Measurements from ENCODE around the gene STX16.
"Not testable (repeated sequence)": the region's sequence is repeated elsewhere in the genome, so short reads cannot be mapped to it uniquely, and the experiment has no call there.

STX16 gene

DNA sequence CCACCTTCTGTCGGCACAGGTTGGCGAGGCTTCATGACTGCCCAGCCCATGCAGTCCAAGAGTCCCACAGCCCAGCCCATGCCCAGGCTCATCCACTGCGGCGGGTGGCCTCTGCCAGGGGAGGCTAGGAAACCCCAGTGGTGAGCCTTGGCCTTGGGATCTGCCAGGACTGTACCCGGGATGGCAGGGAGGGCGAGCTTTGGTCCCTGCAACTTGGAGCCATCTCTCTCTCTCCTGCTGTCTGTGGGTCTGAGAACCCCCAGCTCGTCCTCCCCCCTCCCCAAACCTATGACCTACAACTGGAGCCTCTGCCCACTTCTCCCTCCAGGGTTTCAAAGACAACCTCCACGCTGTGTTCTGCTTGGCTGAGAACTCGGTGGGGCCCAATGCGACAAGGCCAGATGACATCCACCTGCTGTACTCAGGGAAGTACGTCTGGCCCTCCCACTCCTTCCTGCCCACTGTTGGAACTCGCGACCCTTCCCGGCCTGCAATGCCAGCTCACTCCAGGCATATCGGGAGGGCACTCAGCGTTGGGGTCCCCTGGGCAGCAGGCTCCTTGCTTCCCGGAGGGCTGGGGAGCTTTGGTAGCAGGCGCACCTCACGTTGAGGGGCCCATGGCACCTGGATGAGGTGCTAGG is 61.2 kb downstream of the STX16 start:
- DNase-seq: no peak

DNA sequence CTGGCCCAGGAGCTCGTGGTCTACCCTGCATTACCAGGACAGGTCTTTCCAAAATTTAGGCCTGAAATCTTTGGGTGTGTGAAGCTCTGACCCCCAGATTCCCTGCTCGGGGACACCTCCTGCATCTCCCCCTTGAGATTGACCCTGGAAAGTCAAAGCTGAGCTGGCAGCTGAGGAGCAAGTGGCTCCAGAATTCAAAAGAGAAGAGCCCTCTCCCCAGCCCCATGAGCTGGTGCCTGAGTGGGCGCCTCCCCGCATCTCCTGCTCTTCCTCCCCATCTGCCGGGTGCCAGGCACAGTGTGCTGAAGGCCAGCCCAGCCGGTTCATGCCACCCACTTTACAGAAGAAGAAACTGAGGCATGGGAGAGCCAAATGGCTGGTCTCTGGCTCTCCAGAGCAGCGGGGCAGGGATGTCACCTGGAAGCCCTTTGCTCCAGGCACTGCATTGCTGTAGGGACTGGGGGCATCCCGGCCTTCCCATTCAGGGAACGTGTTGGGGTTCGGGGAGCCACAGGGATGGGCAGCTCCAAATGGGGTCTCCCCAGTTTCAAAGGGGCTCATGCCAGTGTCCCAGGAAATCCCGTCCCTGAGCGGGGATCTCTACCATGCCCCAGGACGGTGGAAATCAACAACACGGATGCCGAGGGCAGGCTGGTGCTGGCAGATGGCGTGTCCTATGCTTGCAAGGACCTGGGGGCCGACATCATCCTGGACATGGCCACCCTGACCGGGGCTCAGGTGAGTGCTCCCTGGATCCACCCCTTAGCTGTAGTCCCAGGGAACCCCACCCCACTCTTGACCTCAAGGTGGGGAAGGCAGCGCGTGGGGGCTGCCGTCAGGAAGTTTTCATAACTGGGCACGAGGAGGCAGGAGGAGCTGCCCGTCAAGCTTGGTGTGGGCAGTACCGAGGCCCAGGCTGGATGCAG is 62.0 kb downstream of the STX16 start:
- DNase-seq: no peak

DNA sequence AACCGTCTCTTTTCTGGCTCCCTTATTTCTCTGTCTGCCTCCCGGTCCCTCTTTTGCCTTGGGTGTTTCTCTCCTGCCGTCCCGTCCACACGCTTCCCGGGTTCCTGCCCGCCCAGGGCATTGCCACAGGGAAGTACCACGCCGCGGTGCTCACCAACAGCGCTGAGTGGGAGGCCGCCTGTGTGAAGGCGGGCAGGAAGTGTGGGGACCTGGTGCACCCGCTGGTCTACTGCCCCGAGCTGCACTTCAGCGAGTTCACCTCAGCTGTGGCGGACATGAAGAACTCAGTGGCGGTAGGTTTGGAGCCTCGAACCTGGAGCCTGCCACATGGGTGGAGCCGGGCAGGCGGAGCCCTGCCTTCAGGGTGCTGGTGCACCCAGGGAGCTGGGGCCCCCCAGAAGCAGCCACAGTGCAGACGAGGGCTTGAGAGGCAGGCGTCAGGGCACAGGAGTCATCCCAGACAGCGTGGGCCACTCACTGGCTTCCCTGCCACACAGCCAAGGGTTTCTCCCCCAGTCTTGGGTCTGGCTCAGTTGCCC is 62.8 kb downstream of the STX16 start:
- no peak for DNase-seq

DNA sequence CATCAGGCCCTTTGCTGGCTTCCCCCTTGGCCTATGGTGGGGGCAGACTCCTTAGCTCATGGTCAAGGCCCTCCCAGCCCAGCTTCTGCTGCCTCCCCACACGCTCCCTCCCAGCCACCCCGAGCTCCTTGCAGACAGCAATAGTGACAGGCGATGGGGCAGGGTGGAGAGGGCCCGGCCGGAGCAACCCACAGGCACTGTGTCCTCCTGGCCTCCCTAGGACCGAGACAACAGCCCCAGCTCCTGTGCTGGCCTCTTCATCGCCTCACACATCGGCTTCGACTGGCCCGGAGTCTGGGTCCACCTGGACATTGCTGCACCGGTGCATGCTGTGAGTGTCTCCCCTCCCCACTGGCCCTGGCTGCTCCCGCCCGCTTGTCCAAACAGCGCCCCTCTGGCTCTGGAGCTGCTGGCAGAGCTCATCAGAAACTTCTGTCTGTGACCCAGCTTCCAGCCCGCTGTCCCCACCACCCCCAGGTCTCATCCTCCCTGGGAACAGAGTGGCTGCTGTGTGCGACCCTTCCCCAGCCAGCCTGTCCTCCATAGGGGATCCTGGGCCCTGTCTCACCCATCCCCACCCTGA is 63.3 kb downstream of the STX16 start:
- DNase-seq: no peak

DNA sequence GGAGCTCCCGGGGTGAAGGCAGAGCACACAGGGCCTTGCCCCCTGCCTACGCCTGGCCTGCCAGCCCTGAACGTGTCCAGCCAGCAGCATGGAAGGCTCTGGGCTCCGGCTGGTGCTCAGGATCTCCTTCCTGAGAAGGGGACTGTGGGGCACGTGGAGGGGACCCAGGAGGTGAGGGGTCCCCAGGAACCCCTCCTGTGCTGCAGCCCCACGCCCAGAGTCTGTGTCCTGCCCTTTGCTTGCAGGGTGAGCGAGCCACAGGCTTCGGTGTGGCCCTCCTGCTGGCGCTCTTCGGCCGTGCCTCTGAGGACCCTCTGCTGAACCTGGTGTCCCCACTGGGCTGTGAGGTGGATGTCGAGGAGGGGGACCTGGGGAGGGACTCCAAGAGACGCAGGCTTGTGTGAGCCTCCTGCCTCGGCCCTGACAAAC is 63.9 kb downstream of the STX16 start:
- no peak for DNase-seq

DNA sequence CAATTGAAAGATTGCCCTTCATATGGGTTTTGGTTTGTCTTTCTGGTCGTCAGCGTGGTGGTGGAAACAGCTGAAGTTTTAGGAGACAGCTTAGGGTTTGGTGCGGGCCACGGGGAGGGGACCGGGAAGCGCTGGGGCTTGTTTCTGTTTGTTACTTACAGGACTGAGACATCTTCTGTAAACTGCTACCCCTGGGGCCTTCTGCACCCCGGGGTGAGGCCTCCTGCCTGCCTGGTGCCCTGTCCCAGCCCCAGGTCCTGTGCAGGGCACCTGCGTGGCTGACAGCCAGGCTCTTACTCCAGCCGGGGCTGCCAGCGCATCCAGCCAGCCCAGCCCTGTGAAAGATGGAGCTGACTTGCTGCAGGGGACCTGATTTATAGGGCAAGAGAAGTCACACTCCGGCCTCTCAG is 64.3 kb downstream of the STX16 start:
- no peak for DNase-seq

DNA sequence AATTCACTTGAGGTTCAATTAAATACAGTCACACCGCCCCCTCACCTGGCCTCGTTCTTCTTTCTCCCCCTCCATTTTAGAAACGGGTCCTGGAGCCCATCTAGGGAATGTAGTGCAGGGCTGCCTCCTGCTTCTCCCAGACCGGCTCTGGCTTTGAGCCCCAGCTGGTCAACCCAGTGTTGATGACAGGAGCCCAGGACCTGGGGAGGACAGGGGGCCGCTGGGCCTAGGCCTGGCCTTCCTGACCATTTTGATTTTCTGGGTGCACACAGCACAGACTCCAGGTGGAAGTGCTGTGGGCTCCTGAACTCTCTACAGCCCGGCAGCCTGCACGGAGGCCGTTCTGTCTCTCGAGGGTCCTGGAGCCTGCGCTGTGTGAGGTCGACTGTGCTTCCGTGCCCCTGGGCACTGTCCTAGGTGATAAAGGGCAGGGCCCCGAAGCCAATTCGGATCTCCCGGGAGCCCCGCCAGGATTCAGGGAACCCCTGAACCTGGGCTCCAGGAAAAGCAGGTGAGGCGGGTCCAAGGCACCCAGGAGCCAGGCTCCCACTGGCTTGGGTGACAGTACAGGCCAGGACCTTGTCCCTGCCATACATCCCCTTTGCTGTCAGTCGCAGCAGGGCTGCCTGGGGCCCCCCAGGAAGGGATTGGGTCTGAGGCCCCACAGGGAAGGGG is 64.9 kb downstream of the STX16 start:
- no peak for DNase-seq

DNA sequence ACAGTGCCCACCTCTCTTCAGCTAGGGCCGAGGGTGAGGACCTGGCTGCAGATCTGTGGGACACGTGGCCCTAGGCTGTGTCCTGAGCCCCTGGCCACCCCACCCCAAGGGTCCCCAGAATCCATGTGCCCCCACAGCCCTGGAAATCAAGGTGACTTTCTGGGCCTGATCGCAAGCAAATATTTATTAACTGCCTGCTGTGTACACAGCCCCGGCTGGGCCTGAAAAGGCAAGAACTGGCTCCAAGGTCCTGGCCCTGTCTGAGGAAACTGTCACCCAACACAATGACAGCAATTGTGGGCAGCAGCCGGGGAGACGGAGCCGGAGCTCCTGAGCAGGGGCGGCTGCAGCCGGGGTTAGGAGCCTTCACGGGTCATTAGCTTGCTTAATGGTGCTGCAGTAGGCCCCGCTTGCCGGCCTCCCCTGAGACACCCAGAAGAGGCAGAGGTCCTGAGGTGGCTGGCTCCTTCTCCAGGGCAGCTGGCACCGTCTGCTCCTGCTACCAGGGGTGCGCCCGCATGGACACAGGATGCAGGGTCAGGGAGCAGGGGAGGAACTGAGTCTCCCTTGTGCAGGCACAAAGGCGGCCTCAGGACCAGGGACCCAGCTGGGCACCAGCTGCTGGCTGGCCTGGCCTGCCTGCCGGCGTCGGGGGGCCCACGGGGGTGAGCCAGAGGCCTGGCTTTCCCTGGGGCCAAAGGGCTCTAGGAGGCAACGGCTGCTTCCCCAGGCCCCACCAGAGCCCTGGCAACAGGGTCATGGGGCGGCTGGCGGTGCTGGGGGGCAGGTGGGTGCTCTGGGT is 65.6 kb downstream of the STX16 start:
- no peak for DNase-seq

DNA sequence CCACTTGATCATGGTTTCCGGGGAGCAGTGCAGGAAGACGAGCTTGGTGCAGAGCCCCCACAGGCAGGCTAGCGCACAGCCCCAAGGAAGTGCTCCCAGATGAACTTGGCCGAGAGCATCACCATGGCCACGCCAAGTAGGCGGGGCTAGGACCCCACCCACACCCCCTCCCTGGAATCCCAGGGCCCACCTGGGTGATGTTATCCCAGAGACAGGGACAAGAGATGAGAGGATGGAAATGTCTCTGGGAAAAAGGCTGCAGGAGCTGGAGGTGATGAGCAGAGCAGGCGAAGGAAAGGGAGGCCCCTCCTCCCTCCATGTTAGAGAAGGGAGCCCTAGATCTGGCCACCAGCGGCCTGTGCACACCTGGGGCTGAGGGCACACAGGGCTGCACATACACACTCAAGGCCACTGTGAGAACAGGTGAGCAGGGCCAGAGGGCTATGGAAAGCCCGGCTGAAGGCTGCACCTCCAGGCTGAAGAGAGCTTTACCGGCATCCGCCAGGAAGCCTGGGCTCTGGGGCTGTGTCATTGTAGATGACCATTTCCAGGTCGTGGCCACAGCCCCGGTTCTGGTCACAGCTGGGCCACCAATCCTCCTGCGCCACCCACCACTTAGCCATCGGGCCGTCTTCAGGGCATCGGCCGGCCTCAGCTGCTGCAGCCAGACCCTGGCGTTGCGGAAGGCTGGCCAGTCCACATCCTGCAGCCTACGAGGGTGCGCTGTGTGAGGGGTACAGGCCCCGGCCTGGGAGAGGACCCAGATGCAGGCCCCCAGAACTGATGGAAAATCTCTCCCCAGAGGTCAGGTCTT is 66.4 kb downstream of the STX16 start:
- DNase-seq: no peak

DNA sequence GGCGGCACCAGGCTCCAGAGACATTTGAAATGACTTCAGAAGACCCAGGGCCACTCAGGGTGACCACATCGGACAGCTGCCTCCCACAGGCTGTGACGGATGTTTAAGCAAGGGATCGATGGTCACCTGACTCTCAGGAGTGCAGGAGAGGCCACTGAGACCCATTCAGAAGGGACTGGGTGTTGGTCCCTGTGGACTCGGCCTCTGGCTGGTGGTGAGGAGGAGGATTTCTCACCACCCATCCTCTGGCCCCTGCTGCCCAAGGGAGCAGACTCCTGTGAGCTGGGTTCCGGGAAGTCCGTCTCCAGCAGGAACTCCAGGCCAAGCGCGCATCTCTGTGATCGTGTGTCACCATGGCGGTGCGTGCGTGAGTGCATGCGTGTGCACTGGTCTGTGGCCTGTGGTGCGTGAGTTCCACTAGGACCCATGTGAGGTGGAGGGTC is 67.1 kb downstream of the STX16 start:
- DNase-seq: no peak

DNA sequence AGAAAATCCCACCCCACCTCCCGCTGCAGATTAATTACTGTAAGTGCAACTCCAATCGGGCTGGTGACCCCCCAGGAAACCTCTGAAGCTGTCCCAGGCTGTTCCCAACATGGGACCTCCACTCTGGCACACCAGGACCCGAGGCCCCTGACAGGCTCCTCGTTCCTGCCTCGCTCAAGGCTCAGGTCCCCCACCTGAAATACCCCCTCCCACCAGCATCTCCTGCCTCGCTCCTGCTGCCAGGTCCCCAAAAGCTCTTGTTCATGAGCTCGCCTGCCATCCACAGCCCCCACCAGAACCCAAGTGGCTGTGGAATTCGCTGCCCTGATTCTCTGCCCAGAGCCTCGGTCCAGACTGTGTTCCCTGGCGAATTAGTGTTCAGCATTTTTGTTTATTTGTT is 67.6 kb downstream of the STX16 start:
- DNase-seq: no peak

DNA sequence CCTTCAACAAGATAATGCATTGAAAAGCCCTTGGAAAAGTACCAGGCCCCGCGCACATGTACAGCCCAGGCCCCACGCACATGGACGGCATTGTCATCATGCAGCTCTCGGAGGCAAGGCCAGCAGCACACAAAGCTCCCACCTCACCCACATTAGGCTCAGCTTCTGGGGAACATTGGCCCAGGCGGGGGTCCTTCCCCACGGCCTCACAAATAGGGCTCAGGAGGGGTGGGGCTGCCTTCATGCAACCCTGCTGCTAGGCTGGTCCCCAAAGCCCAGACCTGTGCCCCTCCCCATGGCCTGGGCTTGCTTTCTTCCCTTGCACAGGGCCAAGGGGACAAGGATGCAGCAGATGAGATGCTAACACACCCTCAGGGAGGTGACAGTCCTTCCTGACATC is 68.2 kb downstream of the STX16 start:
- DNase-seq: no peak

DNA sequence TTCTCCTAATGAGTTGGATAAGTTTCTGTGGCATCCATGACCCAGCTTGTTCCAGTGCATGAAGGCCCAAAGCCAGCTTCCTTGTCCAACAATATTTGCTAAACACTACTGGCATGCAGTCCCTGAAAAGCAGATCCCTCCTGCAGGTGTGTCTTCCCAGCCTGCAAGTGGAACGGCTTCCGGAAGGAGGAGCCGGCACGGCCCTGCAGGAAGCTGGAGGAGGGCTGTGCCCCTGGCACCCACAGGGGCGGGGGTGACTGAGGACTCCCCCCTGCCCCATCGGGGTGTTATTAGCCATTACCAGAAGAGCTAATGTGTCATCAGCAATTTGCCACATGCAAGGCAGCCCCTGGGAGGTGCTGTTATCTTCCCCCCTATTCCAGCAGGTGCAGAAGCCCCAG is 68.9 kb downstream of the STX16 start:
- no peak for DNase-seq

DNA sequence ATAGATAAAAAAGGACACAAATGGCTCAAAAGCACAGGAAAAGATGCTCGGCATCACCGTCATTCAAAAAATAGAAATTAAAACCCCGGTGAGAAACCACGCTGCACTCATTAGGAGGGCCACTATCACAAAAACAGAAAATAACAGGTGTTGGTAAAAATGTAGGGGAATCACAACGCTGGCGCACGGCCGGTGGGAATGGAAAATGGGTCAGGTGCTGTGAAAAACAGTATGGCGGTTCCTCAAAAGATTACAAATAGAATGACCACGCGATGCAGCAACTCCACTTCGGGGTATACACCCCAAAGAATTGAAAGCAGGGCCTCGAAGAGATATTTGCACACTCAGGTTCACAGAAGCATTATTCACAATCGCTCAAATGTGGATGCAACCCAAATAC is 69.8 kb downstream of the STX16 start:
- DNase-seq: no peak

DNA sequence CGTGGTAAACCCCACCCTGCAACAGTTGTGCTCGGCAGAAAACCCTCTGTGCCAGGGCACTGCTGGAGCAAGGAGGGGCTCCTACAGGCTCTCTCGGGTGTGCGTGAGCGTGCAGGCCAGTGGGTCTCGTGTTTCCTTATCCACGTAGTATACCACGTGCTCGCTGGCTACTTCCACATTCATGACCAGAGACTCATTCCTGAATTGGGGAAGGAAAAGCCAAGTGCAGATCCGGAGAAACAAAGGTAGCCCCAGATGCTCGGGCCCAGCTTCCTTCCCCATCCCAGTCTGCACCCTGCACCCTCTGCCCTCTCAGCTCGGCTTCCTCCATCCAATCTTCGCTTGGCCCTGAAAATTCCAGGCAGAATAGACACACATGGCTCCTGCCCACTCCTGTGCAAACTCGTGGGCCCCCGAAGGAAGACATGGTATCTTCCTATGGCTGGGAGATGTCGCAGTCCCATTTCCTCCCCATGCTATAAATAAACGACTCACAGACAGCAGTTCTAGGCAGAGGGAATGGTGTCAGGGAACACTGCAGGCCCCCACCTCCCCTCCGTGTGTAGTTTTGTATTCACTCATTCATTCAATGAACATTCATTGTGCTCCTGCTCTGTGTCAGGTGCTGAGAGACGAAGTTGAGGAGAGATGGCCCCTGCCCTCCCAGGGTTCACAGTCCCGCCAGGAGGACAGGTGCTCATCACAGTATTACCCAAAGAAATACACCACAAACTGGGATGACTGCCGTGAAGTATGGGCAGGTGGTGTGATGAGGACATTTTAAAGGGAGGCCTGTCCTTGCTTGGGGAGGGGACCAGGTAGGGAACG is 71.1 kb downstream of the STX16 start:
- DNase-seq: no peak

DNA sequence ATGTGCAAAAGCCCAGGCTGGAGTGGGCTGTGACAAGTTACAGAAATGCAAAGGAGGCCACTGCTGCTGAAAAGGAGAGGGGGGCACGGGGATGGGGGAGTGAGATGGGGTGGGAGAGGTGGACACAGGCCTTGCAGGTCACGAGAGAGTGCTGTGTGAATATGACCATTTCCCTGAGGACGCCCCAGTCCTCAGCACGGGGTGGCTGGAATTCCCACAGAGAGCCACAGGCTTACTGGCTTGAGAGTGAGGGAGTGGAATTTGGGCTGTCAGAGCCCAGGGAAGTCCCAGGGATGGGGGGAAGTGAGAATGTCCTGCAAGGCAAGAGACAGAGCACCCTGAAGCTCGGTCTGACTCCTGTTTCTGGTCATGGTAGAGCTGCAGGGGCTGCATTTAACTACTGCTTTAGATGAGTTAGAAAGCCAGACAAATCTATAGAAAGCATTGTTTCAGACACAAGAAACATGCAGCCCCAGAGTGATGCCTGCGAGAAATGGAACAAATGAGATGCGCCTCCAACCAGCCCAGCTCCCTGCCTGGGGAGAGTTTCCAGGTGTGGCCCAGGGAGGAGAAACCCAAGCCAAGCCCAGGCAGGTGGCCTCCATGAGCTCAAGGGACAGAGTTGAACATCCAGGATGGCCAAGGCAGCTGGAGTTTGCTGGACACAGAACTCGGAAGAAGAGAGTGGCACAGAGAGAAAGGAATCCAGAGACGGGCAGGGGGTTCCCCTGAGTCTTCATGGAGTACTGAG is 72.0 kb downstream of the STX16 start:
- no peak for DNase-seq

DNA sequence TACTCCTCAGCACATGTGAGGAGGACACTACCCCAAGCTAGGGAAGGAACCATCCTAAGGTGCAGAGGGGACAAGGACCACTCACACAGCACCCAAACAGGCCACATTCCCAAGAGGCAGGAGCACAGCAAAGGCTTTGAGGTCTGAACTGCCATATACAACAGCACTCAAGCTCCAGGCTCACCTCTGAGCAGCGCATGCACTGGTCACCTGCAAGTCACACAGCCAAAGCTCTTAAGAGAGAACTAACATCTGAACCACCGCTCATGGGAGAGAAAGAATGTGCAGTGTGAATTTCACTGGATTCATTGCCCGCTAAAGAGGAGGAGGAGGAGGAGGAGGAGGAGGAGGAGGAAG is 72.5 kb downstream of the STX16 start:
- no peak for DNase-seq

DNA sequence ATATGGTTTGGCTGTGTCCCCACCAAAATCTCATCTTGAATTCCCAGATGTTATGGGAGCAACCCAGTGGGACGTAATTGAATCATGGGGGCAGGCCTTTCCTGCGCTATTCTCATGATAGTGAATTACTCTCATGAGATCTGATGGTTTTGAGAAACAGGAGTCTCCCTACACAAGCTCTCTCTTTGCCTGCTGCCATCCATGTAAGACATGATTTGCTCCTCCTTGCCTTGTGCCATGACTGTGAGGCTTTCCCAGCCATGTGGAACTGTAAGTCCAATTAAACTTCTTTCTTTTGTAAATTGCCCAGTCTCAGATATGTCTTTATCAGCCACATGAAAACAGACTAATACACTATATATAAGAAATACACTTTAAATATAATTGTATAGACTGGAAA is 75.1 kb downstream of the STX16 start:
- DNase-seq: not testable (repeated sequence)
